Measurements from ENCODE around the gene PGC.

PGC gene

DNA sequence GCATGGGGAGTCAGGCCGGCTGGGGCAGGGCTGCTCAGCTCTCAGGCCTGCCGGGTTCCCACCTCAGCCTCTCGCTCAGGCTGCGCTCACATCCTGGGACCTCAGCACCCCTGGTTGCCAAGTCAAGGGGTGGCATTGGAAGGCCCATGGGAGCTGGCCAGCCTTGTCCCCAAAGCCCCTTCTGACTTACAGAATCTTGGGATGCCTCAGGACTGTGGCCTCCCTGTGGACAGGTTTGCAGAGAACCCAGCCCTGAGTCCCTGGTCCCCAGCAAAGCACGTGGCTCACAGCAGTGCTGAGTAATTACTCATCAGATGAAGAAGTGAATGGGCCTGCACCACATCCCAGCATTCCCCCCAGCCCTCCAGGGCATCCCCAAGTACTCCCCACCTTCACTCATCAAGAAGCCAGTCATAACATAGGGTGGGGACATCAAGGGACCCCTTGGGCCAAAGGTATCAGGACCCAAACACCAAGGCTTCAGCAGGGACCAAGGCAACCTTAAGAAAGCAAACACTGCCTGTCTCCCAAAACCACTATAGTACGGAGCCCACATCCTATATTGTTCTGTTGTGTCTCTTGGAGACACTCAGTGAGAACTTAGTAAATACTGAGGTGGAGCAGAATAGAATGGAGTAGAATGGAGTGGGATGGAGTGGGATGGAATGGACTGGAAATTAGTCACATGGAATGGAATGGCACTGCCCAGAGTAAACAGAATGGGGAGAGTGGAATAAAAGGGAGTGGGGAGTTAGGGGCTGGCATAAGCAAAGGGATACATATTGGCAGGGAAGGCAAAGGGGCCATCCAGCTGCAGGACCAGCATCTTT, 3.6 kb downstream of the PGC start:
- no peaks in the 10 kb centered on the region for H3K9me3 ChIP-seq (replicated peaks in 1 of 11)
- H3K4me2 ChIP-seq: no peak overlapping the region
- H3K36me3 ChIP-seq: no peaks in the 10 kb centered on the region
- no peak for TF ChIP-seq Cebpa-rat (IDR thresholded peaks at IDR 0.05)
- H3K4me1 ChIP-seq: peaks cover 0 to 23% (median 9%) of the 10 kb centered on the region in 10 experiments; a peak in 9 of 20 replicates
- no peak overlapping the region for H3K4me3 ChIP-seq
- H3K27me3 ChIP-seq: no peaks in the 10 kb centered on the region
- no peaks in the 10 kb centered on the region for H4K20me1 ChIP-seq
- no peak overlapping the region for H3K9ac ChIP-seq
- H3K27ac ChIP-seq: no peak overlapping the region

DNA sequence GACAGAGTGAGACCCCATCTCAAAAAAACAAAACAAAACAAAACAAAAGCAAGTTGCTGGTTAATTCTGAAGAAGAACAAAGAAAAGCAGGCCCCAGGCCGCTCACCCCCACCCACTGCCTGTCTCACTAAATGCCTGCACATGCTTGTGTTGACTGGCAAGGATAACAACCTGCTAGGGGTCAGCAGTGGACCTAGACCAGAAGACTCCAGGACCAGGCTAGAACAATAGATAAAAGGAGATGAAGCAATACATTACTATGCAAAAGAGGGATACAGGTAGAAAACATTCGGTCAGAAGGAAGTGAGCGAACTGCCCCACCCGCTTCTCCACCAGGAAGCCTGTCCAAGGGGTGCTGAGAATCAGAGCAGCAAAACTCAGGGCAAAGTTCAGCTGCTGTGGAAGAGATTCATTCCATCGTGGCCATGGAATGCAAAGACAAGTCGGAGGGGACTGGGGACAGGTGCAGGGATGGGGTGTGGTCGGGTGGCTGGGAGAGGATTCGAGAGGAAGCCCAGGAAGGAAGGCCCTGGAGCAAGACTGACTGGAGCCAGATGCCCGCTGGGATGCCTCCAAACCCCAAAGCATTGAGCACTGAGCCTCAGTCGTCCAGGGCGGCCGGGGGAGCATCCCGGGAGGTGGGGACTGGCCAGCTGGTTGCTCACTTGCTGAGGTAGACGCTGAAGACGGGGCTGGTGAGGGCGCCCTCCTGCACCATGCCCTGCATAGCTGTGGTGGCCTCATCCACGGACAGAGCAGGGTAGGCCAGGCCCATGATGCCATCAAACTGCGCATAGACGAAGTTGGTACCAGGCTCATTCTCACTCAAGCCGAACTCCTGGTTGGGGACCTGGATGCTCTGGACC, 5.3 kb downstream of the PGC start:
- Histone ChIP-seq H3K4me3 (no peak overlapping the region), H3K9ac (no peak overlapping the region), H3K27me3 (no peaks in the 10 kb centered on the region), H3K27ac (no peak overlapping the region), H3K36me3 (no peaks in the 10 kb centered on the region), H3K9me3 (replicated peaks in 1 of 11) (no peaks in the 10 kb centered on the region), H3K4me1 (peaks cover 0 to 23% (median 9%) of the 10 kb centered on the region in 10 experiments; a peak in 11 of 20 replicates), H4K20me1 (no peaks in the 10 kb centered on the region), H3K4me2 (peak overlapping the region in 2 of 11 experiments; percentile 33 to 42; a peak in 2 of 22 replicates)
- TF ChIP-seq Cebpa-rat (IDR thresholded peaks at IDR 0.05): no peak

DNA sequence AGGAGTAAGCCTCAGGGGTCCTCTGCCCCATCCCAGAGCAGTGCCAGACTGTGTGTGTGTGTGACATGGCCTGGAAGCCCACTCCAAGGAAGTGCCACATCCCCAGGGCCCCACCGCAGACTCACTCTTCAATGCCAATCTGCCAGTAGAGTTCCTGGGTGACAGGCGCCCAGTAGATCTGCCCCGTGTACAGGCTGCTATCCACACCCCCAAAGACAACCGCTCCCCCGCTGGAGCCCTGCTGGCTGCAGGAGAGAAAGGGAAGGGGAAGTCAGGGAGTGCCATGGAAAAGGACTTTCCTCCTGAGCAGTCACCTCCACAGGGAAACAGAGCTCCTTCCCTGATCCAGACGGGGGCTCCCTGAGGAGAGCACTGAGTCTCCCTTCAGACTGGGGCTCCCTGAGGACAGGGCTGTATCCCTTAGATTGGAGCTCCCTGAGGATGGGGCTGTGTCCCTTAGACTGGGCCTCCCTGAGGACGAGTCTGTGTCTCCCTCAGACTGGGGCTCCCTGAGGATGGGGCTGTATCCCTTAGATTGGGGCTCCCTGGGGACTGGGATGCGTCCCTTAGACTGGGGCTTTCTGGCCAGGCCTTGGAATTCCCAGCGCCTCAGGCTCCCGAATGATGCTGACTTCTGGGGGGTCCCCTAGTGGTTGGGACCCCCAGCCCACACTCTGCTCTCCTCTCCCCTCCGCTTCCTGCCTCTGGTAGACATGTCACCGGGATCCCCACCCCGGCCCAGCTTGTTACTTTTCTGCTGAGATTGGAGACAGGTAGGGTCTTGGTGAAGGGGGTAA, 6.6 kb downstream of the PGC start:
- H3K4me2 ChIP-seq: peak overlapping the region in 1 of 11 experiments; percentile 42; a peak in 1 of 22 replicates
- H4K20me1 ChIP-seq: no peaks in the 10 kb centered on the region
- no peak for TF ChIP-seq Cebpa-rat (IDR thresholded peaks at IDR 0.05)
- H3K9ac ChIP-seq: peak overlapping the region in 2 of 11 experiments; percentile 24 to 43; a peak in 2 of 22 replicates
- H3K27ac ChIP-seq: peak overlapping the region in 4 of 11 experiments; percentile 5 to 20 (median 16); a peak in 2 of 22 replicates
- H3K9me3 ChIP-seq (replicated peaks in 1 of 11): no peaks in the 10 kb centered on the region
- H3K4me3 ChIP-seq: no peak overlapping the region
- H3K27me3 ChIP-seq: no peaks in the 10 kb centered on the region
- peaks cover 8 to 34% (median 18%) of the 10 kb centered on the region in 10 experiments for H3K4me1 ChIP-seq
- no peaks in the 10 kb centered on the region for H3K36me3 ChIP-seq

DNA sequence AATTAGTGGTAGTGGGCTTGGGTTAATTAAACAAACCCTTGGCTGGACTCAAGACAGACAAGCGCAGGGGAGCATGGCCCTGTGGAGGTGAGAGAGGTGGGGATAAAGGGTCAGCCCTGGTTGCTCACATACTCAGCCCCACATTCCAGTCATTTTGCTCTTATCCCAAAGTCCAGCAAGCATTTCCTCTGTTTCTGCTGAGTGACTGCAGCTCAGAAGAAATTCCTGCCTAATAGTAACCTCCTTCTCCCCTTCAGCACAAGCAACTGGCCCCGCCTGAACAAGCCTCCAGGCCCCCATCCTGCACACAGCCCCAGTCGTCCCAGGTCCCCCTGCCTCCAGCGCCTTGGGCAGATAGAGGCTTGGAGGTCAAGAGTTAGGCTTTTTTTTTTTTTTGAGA, 8.2 kb downstream of the PGC start:
- H3K9ac ChIP-seq: no peak overlapping the region
- no peaks in the 10 kb centered on the region for H3K9me3 ChIP-seq (replicated peaks in 1 of 11)
- H3K27me3 ChIP-seq: no peaks in the 10 kb centered on the region
- no peaks in the 10 kb centered on the region for H4K20me1 ChIP-seq
- H3K4me1 ChIP-seq: peaks cover 8 to 33% (median 18%) of the 10 kb centered on the region in 10 experiments
- no peaks in the 10 kb centered on the region for H3K36me3 ChIP-seq
- H3K4me3 ChIP-seq: no peak overlapping the region
- H3K27ac ChIP-seq: no peak overlapping the region
- no peak overlapping the region for H3K4me2 ChIP-seq
- no peak for TF ChIP-seq Cebpa-rat (IDR thresholded peaks at IDR 0.05)

DNA sequence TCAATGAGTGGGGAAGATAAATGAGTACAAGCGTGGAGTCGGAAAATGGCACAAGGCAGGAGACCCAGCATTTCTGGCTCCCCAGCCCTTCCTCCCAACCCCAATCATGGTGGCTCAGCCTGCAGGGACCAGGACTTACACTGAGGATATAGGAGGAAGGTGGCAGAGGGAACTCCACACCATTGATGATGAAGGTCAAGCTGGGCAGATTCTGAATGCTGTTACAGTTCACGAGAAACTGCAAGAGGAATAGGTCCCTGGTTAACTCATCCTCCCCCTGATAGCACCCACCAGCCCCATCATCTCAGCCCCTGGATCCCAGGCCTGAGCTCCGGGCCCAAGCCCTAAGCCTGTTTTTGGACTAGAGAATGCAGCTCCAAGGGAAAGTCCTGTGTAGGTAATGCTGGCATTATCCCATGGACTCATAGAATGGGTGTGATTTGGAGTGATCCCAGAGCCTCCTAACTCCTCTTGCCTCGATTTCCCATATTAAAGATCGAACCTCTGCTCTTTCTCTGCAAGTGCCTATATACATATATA, 9.5 kb downstream of the PGC start:
- Histone ChIP-seq H3K9me3 (replicated peaks in 1 of 11) (no peaks in the 10 kb centered on the region), H4K20me1 (peaks cover 0 to 13% (median 0%) of the 10 kb centered on the region in 11 experiments; a peak in 7 of 22 replicates), H3K9ac (no peak overlapping the region), H3K27ac (no peak overlapping the region), H3K4me3 (no peak overlapping the region), H3K36me3 (no peaks in the 10 kb centered on the region), H3K4me1 (peaks cover 17 to 41% (median 28%) of the 10 kb centered on the region in 10 experiments), H3K4me2 (no peak overlapping the region), H3K27me3 (no peaks in the 10 kb centered on the region)
- TF ChIP-seq Cebpa-rat (IDR thresholded peaks at IDR 0.05): no peak

DNA sequence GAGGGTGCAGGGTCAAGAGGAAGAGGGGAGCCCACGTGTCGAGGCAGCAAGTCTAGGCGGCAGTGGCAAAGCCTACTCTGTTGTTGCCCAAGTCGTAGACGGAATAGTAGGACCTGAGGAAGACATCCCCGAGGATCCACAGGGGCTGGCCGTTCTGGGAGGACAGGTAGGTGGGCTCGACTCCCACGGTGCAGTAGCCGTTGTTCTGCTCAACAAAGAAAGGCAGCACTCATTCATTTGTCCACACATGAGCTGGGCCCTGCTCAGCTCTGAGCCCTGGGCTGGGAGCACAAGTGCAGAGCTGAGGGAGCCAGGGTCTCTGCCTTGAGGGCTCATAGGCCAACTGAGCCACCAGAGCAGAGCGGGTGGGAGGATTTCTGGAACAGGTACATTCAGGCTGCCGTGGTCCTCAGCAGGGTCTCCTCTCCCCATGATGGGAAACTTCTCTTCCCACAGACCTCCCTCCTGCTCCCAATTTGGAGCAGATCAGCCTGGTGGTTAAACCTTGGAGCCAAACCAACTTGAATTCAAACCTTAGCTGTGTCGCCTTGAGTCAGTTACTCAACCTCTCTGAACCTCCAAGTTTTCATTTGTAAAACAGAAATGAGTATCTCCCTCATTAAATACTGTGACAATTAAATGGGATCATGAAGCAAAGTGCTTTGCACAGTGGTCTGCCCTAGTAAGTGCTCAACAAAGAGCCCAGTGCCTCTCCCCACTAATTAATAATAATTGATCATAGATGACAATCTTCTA, 10.2 kb downstream of the PGC start:
- H3K4me3 ChIP-seq: no peak overlapping the region
- no peak for TF ChIP-seq Cebpa-rat (IDR thresholded peaks at IDR 0.05)

DNA sequence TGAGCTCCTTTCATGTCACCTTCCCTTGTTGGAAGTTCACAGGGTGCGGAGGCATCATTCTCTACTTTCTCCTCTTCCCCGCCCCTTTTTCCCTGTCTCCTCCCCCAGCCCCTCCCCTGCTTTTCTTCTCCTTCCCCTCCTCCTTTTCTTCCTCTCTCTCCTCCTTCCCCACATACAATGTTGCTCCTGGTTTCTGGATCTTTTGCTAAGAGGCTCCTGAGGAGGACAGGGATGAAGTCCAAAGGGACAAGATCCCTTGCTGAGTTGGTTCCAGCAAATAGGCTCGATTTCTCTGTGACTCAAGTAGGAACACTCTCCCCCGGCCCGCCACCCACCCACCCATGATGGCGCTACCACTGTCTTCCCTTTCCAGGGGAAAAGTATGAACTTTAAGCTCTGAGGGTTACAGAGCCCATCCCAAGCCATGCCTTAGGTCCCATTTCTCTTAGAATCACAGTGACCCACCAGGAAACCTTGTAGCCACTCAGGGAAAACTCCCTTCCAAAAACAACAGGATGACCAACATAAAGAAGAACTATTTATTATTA, 10.9 kb downstream of the PGC start:
- Histone ChIP-seq H3K4me2 (peak overlapping the region; percentile 78 to 100 (median 99)), H3K9ac (no peak overlapping the region), H3K36me3 (peaks cover 0 to 5% (median 0%) of the 10 kb centered on the region in 11 experiments; a peak in 1 of 22 replicates), H3K4me1 (peaks cover 31 to 45% (median 39%) of the 10 kb centered on the region in 10 experiments), H3K4me3 (peak overlapping the region in 2 of 10 experiments; percentile 86 to 98; a peak in 3 of 20 replicates), H3K9me3 (replicated peaks in 1 of 11) (no peaks in the 10 kb centered on the region), H3K27ac (no peak overlapping the region; a peak in 1 of 22 replicates), H4K20me1 (peaks cover 0 to 24% (median 5%) of the 10 kb centered on the region in 11 experiments; a peak in 13 of 22 replicates), H3K27me3 (no peaks in the 10 kb centered on the region)
- no peak for TF ChIP-seq Cebpa-rat (IDR thresholded peaks at IDR 0.05)

More for the DNA sequence above, 10.2 kb downstream of the PGC start:
- Histone ChIP-seq H4K20me1 (peaks cover 0 to 17% (median 2%) of the 10 kb centered on the region in 11 experiments; a peak in 9 of 22 replicates), H3K27me3 (no peaks in the 10 kb centered on the region), H3K9me3 (replicated peaks in 1 of 11) (no peaks in the 10 kb centered on the region), H3K36me3 (0 out of 22 replicates have a peak, but pooled peaks cover 0 to 2% (median 0%) of the 10 kb centered on the region in 11 experiments), H3K4me1 (peaks cover 24 to 45% (median 35%) of the 10 kb centered on the region in 10 experiments), H3K4me2 (0 out of 22 replicates have a peak overlapping the region, but pooled peaks of 1 of the 11 experiments have one; percentile 10), H3K27ac (no peak overlapping the region; a peak in 1 of 22 replicates), H3K9ac (no peak overlapping the region)
